NCI-H2171 (cell line): ENCODE results near the gene KRT80.

Experiments
- DNase-seq: peaks from one replicate; lab custom pipeline; 2025; lab: John Stamatoyannopoulos, UW

Gene KRT80

DNA sequence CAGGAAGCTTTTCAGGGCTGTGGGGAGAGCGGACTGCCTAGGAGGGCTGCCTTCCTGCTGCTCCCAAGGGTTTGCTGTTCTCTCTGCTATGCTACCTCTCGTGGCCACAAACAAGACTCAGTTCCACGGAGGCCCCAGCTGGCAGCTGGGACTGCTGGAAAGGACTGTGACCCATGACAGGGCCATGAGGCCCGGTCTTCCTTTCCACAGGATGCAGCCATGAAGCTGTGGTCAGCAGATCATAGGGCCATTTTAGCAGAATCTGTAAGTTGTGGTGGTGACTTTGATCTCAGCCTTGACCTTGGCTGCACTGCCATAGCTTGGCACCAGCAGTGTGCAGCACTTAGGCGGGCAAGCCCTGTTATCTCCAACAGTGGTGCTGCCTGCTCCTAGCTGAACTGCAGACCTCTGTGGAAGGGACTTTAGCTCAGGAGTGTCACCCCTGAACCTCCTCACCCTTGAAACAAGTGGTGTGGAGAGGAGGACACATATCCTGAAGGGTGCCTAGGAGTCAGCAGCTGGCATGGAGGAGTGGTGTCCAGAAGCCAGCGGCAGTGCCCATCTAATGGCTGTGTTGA lies 12.3 kb downstream of the KRT80 start:
- DNase-seq: no peak

DNA sequence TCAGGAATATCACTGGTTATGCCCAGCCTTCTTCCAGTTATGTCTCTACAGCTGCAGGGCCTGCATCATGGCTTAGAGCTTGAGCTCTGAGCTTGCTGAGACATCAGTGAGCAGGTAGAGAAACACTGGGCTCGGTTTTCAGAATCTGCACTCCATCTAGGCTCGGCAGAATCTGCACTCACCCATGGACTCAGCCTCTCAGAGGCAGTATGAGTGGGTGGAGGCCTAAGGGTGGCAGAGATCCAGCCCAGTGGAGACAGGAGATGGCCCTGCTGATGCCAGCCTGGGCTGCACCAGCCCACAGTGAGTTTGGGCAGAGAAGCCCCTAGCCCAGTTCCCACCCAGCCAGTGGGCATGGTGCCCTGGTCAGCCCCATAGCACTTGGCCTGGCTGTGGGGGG lies 12.8 kb downstream of the KRT80 start:
- no peak for DNase-seq

DNA sequence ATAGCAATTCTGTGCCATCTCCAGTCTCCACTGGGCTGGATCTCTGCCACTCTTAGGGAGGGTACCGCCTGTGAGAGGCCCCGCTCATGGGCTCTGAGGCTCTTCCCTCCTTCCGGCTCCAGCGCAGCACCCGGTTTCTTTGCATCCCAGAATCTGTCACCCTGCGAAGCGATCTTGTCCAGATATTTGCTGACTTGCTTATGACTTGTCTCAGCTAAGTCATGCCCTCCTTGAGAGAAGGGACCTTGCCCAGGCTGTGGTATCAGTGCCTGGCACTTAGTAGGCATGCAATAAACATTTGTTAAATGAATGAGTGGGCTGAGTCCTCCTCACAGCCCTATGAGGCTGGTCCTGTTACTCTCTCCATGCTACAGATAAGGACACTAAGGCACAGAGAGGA lies 13.4 kb downstream of the KRT80 start:
- no peak for DNase-seq

DNA sequence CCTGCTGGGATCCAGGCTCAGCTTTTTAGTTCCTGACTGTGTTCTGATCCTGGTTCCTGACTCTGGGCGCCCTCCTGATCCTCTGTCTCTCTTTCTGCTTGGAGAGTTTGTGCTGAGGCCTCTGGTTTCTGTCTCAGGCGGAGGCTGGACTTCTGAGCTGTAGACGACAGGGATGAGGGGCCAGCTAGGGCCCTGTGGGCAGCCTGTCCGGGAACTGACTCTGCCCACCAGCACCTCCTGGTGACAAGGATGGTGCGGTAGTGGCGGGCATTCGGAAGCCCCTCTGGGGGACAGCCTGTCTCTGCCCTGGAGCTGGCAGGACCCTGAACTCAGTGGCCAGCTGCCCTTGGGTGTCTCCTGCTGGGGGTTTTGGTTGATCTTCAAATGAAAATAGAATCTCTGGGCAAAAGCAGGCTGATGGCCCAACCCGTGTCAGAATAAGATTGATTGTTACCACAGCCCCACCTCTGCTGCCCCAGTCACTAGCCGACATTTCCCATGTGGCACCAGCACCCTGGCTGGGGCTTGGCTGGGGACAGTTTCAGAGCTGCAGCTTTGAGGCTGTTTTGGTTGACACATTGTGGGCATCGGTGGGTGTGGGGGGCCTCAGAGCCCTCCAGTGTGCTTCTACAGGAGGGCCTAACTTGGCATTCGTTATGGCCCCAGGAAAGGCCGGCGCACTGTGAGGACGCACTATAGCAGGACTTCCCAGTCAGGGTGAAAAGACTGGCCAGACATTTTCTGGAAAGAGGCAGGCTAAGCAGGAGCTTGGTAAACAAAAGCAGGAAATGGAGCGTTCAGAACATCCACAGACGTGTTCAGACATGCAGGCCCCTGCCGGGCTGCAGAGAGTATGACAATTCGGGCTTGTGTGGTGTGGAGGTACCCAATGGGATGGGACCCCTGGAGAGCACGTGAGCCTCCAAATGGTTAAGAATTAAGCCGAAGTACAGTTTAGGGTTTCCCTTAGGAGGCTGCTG lies 16.2 kb downstream of the KRT80 start:
- DNase-seq: peak; percentile 75

DNA sequence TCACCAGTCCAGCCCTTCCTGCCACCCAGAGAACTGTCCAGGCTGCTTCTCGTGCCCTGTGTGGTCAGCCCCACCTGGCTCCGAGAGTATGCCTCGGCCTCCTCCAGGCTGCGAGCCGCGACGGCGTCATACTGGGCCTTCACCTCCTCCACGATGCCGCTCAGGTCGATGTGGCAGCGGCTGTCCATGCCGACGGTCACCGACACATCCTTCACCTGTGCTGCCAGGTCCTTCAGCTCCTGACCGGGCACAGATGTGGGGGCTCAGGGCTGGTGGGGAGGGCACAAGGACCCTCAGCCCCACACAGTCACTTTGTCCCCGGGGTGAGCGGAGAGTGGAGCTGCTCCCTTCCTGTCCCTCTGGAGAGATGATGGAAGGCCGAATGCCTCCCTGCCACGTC lies 18.3 kb downstream of the KRT80 start:
- no peak for DNase-seq

DNA sequence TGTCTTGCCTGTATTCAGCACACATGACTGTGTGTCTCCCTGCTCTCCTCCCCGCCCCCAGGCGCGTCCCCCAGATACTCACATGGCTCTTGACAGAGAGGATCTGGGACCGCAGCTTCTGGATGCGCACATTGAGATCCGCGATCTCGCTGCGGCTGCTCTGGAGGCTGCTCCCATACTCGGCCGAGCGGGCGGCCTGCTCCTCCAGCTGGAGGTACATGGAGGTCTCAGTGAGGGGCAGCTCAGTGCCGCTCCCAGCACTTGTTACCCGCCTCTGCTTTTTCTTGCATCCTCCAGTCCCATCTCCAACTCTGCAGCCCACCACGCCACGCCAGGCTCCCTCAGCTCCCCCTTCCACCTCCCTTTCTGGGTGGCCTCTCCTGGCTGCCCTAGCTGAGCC lies 18.9 kb downstream of the KRT80 start:
- no peak for DNase-seq

DNA sequence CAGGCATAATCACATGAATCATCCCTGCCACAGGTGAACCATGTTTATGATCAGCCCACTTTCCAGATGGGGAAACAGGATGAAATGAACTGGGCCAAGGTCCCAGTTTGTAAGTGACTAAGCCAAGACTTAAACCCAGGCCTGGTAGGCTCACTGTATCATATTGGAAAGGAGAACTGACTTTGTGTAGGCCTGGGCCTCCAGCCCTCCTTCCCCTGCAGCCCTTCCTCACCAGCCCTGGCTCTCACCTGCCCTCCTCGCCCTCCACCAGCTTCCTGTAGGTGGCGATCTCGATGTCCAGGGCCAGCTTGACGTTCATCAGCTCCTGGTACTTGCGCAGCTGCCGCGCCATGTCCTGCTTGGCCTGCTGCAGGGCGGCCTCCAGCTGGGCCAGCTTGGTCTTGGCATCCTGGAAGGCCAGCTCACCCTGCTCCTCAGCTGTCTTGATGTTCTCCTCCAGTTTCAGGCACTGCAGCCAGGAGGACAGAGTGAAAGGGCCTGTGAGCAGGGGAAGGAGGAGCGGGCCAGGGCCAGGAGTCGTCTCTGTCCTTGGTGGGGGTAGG lies 19.8 kb downstream of the KRT80 start:
- no peak for DNase-seq

DNA sequence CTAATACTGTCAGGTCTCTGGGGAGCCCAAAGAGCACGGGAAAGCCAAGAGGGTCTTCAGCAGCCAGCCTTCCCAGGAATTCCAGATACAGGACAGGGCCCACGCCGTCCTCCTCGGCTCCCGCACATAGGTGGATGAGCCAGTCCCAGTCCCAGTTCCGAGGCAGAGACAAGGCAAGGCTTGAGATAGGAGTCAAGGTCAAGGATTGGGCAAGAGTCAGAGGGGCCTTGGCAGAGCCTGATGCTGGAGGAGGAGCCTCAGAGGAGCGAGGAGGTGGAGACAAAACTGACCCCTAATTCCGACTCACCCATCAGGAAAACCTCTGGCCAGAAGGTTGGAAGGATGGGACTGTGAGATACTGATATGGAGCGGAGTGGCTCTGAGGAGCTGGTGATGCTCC lies 21.0 kb downstream of the KRT80 start:
- no peak for DNase-seq

DNA sequence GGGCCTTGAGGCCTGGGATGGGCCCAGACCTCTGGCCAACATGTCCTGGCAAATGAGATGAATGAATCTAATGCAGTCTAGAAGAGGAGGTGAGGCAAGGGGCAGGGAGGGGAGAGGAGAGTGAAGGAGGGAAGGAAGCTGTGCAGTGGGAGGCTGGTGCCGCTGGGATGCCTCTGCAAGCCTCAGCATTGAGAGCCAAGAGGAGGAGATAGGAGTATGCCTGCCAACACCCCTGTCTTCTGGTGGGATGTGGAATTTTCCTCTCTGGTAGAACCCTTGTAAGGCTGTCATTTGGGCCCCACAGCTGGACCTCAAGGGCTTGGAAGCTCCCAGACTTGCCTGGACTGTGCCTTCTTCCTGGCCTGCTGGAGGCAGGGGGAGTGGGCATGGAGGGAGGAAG lies 21.9 kb downstream of the KRT80 start:
- DNase-seq: no peak

DNA sequence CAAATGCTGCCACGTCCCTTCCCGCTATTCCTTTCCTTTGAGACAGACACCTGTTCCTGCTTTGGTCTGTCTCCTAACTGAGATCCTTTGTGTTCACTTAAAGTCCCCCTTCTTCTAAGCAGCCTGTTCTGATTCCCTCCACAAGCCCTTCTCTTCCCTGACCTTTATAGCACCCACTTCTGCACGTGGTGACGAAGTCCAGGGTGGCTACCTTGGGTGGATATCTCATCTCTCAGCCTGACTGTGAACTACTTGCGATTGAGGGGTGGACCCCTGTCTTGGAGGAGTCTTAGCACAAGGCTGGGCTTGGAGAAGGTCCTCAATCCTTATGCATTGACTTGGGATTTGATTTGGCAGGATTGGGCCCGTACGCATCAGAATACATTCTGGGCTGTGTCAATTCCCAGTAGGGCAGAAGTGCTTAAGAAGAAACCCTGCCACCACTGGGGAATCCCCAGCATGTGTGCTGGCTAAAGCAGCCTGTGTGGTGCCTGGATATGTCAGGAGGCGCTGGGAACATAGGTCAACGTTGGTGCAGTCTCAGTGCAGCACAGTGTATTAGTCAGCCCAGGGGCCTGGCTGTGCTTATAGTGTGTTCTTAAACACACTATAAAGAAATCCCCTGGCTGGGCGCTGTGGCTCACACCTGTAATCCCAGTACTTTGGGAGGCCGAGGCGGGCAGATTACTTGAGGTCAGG lies 23.6 kb downstream of the KRT80 start:
- DNase-seq: no peak

DNA sequence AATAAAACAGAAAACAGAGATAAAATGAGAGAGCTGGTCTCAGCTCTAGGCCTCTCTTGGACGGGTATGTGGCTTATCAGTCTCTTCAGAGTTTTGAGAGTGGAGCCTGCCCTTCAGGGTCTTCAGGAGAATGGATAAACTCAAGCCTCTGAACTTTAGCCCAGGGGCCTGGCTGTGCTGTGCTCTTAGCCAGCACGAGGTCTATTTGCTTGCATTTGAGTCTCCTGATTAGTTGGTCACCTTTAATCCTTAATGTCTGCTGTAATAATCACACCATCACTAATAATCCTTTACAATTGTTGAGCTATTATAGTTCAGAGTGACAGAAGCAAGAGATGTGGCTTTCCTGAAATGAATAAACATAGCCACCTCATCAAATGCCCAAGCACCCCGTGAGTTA lies 24.3 kb downstream of the KRT80 start:
- DNase-seq: no peak

DNA sequence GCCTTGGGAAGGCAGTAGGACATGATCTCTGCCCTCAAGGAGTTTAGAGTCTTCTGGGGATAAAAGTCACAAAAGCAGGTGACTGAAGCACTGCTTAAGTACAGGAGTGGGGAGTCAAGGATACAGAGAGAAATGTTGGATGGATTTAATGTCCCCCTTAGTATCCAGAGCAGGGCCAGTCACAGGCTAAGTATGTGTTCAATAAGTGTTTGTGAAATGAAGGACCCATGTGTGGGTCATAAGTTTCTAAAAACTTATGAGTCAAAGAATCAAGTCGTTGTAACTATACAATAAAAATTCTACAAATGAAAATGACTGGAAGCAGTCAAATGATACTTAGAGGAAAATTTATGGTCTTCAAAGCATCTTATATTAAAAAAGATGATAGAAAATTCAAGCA lies 25.1 kb downstream of the KRT80 start:
- DNase-seq: no peak

- no peak for DNase-seq
Measured at GRCh38 chr12:52165096-52165855, 26.5 kb downstream of the KRT80 start.

DNA sequence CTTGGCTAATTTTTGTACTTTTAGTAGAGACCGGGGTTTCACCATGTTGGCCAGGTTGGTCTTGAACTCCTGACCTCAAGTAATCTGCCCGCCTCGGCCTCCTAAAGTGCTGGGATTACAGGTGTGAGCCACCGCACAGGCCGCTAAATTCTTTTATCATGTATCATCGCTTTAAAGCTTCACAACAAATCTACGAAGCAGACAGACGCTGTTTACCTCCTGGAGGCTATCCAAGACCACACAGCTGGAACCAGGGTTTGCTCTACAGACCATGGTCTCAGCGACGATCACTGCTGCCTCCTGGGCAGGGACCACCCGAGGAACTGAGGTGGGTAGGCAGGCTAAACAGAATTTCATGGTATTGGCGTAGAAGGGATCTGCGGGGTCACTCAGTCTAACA lies 27.2 kb downstream of the KRT80 start:
- DNase-seq: no peak

- DNase-seq: no peak
Measured at GRCh38 chr12:52162981-52163380, 28.8 kb downstream of the KRT80 start.

GRCh38 chr12:52160200-52160599 lies 31.6 kb downstream of the KRT80 start:
- DNase-seq: no peak

- no peak for DNase-seq
Measured at GRCh38 chr12:52157566-52158150, 34.2 kb downstream of the KRT80 start.

GRCh38 chr12:52156757-52157565 lies 34.9 kb downstream of the KRT80 start:
- peak; percentile 60 for DNase-seq

GRCh38 chr12:52156311-52156710 lies 35.5 kb downstream of the KRT80 start:
- no peak for DNase-seq

GRCh38 chr12:52155048-52155868 lies 36.6 kb downstream of the KRT80 start:
- no peak for DNase-seq
